GM12801 (cell line): ENCODE data around the gene SLC13A1.

ENCODE experiments used
- TF ChIP-seq, protein P1 (sequence below): IDR thresholded peaks from one replicate; pipeline ENCODE4 v1.5.1; 2011; ENCODE audit warnings: control low read depth; ENCODE audit not compliant: insufficient read length; ENCODE audit errors: extremely low read depth

SLC13A1 gene, protein sequence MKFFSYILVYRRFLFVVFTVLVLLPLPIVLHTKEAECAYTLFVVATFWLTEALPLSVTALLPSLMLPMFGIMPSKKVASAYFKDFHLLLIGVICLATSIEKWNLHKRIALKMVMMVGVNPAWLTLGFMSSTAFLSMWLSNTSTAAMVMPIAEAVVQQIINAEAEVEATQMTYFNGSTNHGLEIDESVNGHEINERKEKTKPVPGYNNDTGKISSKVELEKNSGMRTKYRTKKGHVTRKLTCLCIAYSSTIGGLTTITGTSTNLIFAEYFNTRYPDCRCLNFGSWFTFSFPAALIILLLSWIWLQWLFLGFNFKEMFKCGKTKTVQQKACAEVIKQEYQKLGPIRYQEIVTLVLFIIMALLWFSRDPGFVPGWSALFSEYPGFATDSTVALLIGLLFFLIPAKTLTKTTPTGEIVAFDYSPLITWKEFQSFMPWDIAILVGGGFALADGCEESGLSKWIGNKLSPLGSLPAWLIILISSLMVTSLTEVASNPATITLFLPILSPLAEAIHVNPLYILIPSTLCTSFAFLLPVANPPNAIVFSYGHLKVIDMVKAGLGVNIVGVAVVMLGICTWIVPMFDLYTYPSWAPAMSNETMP

DNA sequence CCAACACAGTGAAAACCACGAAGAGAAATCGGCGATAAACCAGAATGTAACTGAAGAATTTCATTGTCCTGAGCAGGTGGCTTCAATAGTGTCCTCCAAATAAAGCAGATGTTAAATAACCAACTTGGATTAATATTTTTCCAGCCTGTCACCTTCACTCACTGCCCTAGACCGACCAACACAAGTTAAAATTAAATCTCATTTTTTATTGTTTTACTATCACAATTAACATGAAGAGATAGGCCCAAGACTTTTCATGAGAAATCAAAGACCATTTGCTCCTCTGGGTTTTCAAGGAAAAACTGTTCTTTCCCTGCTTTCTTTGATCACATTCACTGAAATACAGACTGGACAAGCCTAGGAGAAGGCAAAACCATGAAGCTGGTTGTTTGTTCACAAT lies at the start of gene SLC13A1:
SLC13A1 (minus strand) TSS at position 87 of the 400 bp plus-strand sequence; CDS start at position 64, 23 bp downstream.
- TF ChIP-seq, protein P1, sequence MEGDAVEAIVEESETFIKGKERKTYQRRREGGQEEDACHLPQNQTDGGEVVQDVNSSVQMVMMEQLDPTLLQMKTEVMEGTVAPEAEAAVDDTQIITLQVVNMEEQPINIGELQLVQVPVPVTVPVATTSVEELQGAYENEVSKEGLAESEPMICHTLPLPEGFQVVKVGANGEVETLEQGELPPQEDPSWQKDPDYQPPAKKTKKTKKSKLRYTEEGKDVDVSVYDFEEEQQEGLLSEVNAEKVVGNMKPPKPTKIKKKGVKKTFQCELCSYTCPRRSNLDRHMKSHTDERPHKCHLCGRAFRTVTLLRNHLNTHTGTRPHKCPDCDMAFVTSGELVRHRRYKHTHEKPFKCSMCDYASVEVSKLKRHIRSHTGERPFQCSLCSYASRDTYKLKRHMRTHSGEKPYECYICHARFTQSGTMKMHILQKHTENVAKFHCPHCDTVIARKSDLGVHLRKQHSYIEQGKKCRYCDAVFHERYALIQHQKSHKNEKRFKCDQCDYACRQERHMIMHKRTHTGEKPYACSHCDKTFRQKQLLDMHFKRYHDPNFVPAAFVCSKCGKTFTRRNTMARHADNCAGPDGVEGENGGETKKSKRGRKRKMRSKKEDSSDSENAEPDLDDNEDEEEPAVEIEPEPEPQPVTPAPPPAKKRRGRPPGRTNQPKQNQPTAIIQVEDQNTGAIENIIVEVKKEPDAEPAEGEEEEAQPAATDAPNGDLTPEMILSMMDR, result no peak

DNA sequence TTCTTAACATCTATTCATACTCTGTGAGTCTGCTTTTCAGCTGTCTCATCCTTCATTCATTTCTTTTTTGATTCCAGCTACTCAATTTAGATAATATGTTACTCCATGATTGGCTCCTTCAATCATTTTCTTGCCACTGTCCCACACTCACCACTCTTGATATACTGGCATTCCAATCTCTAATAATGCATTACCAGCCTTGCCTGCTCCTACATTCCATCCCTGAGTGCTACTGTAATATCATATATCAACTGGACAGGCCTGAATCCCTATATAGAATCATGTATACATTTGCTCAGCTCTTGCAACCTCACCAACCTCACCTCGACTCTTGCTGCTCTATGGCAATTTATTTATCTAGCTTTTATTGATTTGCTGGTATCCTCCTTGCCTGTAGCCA lies 45.0 kb upstream of the SLC13A1 start:
- TF ChIP-seq, protein P1, result no peak

DNA sequence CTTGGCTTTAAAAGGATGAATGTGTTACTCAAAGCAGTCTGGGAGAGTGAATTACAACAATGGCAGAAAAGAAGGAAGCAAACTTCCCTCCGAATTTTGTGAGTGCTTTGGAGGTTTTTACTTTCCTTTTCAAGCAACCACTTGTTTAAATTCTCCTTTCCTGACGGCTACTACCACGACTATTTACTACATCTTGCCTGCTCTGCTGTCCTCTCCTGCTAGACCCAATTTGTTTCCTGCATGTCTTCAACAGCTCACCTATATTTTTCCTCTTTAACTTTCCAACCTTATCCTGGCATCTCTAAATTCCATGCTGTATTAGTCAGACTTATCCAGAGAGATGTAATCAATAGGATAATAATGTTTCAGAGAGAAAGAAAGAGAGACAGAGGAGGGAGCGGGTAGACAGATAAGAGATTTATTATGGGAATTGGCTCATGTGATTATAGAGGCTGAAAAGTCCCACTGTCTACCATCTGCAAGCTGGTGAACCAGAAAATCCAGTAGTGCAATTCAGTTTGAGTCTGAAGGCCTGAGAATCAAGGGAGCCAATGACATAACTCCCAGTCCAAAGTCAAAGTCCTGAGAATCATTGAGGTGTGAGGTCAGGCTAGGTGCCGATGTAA lies 42.8 kb upstream of the SLC13A1 start:
- TF ChIP-seq, protein P1, result no peak

DNA sequence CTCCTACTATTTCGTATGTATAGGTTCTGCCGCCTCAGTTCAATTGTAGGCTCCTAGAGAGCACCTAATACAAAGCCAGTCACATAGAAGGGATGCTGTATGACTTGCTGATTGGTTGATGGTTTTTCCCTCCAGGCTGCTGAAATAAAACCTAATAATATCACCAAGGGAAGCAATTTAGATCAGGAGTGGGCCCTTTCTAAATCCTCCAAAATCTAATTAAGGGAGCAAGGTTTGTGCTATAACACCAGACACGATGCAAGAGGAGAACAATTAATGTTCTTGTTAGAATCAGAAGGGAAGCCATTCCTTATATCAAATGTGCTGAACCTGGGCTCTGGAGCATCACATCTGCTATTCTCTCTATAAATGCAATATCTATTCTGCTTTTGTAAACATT lies 42.0 kb upstream of the SLC13A1 start:
- TF ChIP-seq, protein P1, result no peak

DNA sequence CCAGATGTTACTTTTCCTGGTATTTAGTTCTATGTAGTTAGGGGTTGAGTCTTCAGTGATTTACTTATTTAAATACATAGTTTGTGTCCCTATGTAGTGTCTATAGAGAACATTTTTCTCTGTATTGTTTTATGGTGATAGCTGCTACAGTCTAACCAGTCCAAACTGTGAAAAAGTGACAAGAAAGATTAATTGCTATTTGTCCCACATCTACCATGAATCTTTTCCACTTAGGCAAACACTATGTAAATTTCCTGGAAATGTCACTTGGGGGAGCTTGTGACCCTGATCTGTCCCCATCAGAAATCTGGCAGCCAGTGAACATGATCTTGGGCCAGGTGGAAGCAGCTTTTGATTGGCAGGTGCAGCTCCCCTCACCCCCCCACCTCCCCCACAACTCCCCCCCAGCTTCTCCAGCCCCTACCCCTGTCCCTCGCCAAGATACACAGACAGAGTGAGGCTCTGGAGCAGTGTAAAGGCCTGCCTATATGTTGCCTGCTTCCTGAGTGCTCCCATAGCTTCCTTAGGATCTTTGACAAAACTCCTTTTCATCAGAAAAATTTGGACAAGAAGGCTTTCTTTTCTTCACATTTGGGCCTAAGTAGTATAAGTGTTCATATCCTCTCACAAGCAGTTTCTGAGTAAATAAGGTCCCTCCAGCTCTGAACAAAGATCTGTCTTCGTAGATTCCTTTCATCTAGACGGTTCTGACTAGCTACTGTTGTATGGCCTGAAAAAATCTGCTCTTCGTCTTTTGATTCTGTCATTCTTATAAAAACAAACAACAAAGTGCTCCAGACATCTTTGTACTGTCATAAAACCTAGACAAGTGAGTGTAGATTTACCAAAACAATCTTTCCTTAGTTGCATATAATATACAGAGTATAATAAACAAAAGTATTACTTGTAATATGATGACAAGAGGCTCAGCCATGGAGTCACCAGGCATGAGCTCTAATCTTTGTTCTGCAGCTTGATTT lies 31.5 kb upstream of the SLC13A1 start:
- TF ChIP-seq, protein P1, result no peak

DNA sequence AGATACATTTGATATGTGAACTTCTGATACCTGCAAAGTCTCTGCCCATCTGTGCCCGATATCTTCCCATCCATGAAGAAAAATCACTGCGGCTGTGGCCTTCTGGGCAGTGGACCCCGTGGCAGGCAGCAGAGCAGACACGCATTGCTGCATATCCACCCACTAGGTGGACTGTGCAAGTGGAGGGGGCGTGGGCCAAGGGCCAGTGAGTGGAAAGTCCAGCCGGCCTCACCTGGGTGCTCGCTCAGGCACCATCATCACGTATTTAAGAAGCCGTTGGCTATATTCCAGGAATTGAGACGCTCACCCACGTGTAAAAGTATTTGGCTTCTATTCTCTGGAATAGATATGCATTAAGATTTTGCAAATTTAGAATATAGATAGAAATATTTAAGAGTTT lies 30.8 kb upstream of the SLC13A1 start:
- TF ChIP-seq, protein P1, result no peak
